Keratinocyte (primary cell): Measurements from ENCODE around the gene LYPD6B. TPM values are rescaled to one million over a fixed set of nuclear protein-coding genes. Genes with fewer than 3 reads are reported as not detected.

ENCODE experiments used
- DNase-seq: peaks from one replicate; pipeline ENCODE4 v3.0.0-alpha.2; 2011; ENCODE audit warnings: low read depth, missing footprints, low spot score
- FAIRE-seq: peaks from 2 replicates; lab custom pipeline; 2011; peaks lifted over from hg19 to GRCh38; lab: Jason Lieb, UNC
- H2AFZ ChIP-seq: 2 replicates; pipeline ENCODE4 v1.6.0; 2012; ENCODE audit warnings: low read length, control low read depth, inconsistent platforms; ENCODE audit not compliant: control insufficient read depth
- H3K27ac ChIP-seq: 2 replicates; pipeline ENCODE4 v1.5.1; 2011; ENCODE audit warnings: low read length; ENCODE audit not compliant: control insufficient read depth, insufficient read depth
- H3K27me3 ChIP-seq: 3 replicates; pipeline ENCODE4 v1.6.0; 2011; ENCODE audit warnings: low read length; ENCODE audit not compliant: control insufficient read depth, insufficient read depth; ENCODE audit errors: extremely low read depth
- H3K36me3 ChIP-seq, 2 experiments: 2 replicates in 1 of 2; 3 replicates in 1 of 2; pipeline ENCODE4 v1.5.1; 2011; ENCODE audit warnings: low read length in 2 of 2, mild to moderate bottlenecking in 1 of 2; ENCODE audit not compliant: control insufficient read depth in 2 of 2, insufficient read depth in 2 of 2; ENCODE audit errors: extremely low read depth in 1 of 2
- H3K4me1 ChIP-seq: 3 replicates; pipeline ENCODE4 v1.5.1; 2011; ENCODE audit warnings: low read length; ENCODE audit not compliant: control insufficient read depth, insufficient read depth; ENCODE audit errors: extremely low read depth
- H3K4me2 ChIP-seq: 3 replicates; pipeline ENCODE4 v1.6.0; 2011; ENCODE audit warnings: low read depth, low read length; ENCODE audit not compliant: control insufficient read depth, insufficient read depth; ENCODE audit errors: extremely low read depth
- H3K4me3 ChIP-seq, 3 experiments: fragments of 200-600 bp in 1 of 3; sonication (generic) in 1 of 3; 2 replicates in 2 of 3; 3 replicates in 1 of 3; pipeline ENCODE4 v1.5.1; 2011 to 2016; ENCODE audit warnings: low read length in 3 of 3, mild to moderate bottlenecking in 3 of 3, control low read depth in 2 of 3, inconsistent platforms in 1 of 3, low read depth in 1 of 3, mixed read lengths in 1 of 3, mixed run types in 1 of 3, moderate library complexity in 1 of 3; ENCODE audit not compliant: control insufficient read depth in 2 of 3, insufficient read depth in 2 of 3; ENCODE audit errors: extremely low read depth in 1 of 3
- H3K79me2 ChIP-seq: 2 replicates; pipeline ENCODE4 v1.6.0; 2012; ENCODE audit warnings: low read length; ENCODE audit not compliant: control insufficient read depth, insufficient read depth
- H3K9ac ChIP-seq: 3 replicates; pipeline ENCODE4 v1.6.0; 2011; ENCODE audit warnings: low read length; ENCODE audit not compliant: control insufficient read depth, insufficient read depth; ENCODE audit errors: extremely low read depth
- H3K9me1 ChIP-seq: 3 replicates; pipeline ENCODE4 v1.6.0; 2011; ENCODE audit warnings: low read length; ENCODE audit not compliant: control insufficient read depth, insufficient read depth; ENCODE audit errors: extremely low read depth
- H3K9me3 ChIP-seq: 2 replicates; pipeline ENCODE4 v1.5.1; 2012; ENCODE audit warnings: low read depth, low read length; ENCODE audit not compliant: control insufficient read depth
- H4K20me1 ChIP-seq: 3 replicates; pipeline ENCODE4 v1.6.0; 2011; ENCODE audit warnings: low read length; ENCODE audit not compliant: control insufficient read depth, insufficient read depth; ENCODE audit errors: extremely low read depth
- CTCF ChIP-seq, 3 experiments: IDR thresholded peaks in 1 of 3; conservative IDR thresholded peaks in 1 of 3; optimal IDR thresholded peaks in 1 of 3; 2 replicates in 2 of 3; 3 replicates in 1 of 3; pipeline versions ENCODE3 to v1.5.1; 2011; ENCODE audit warnings: low read length in 3 of 3, mild to moderate bottlenecking in 3 of 3, moderate library complexity in 2 of 3, control low read depth in 1 of 3, inconsistent platforms in 1 of 3; ENCODE audit not compliant: insufficient read depth in 2 of 3; ENCODE audit errors: extremely low read depth in 1 of 3
- EZH2 ChIP-seq: IDR thresholded peaks from one replicate; pipeline ENCODE4 v1.6.1; 2012; ENCODE audit warnings: inconsistent platforms, mild to moderate bottlenecking, low read length, moderate library complexity
- dilution Hi-C: fragments of 300-500 bp; cut with MboI; formaldehyde crosslinking; loops from one replicate; pipeline ENCODE4 v1.7.0; 2020; ENCODE audit warnings: low sequenced_read_pairs; ENCODE audit not compliant: extremely low pct_ligation_motif_present
- polyA plus RNA-seq, 5 experiments: library from polyadenylated mRNA; depleted of rRNA in 3 of 5; stranded (reverse) in 3 of 5; stranded (forward) in 1 of 5; unstranded in 1 of 5; fragments of >200 nt; gene quantifications; 1 replicate in 1 of 5; 2 replicates in 3 of 5; 3 replicates in 1 of 5; pipeline versions ENCODE4 v1.2.1 to v1.2.3, GENCODE V29; 2011 to 2012; ENCODE audit warnings: missing spikeins in 2 of 5, low read depth in 1 of 5, low replicate concordance in 1 of 5

LYPD6B gene
- polyA plus RNA-seq, 1 donor (not counting 4 experiments of a cell fraction or from before 2014, with no cell fraction given), result 24.7 TPM

DNA sequence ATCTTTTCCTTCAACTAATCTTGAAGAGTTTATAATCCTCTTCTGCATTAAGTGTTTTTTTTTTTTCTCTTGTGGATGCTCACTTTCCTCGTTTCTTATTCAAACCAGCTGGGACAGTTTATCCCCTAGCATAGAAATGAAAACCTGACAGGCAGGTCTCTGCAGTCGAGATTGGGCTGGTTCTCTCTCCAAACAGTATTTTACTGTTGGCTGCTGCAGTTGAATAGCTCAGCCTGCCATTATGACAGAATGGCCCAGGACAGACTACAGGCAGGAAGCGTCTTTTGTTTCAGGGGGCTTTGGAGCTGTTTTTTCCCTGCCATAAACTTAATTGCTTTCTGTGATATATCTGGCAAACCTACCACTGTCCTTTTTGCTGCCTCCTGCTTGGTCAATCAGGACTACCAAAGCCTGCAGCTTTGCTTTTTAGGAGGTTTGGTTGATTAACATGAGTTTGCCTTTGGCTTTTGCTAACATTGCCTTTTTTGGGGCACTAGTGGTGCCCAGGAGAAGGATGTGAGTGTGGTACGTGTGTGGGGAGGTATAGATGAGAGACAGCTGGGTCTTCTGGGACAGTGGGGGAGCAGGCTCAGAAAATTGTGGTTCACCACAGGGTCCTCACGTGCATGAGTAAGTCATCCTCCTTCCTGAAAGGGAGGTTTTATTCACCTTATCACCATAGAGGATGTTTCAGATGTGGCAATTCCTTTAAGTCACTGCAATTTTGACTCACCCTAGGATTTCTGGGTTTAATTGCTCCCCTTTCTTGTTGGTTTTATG lies 128.7 kb downstream of the LYPD6B start:
- dilution Hi-C loops, result no loop called here
- peaks cover under 1% of the 10 kb centered on the region for H3K9me3 ChIP-seq
- no peak overlapping the region for H3K9ac ChIP-seq
- H3K27ac ChIP-seq, result no peak overlapping the region
- H3K27me3 ChIP-seq, result no peaks in the 10 kb centered on the region
- no peak overlapping the region for H3K4me3 ChIP-seq
- no peaks in the 10 kb centered on the region for H4K20me1 ChIP-seq
- no peaks in the 10 kb centered on the region for H3K9me1 ChIP-seq
- TF ChIP-seq EZH2 (no peak), CTCF (optimal IDR thresholded peaks at IDR 0.05 in 1 of 3, IDR thresholded peaks at IDR 0.05 in 1 of 3, conservative IDR thresholded peaks at IDR 0.05 in 1 of 3; ENCODE audit: extremely low read depth in 1 of 3, insufficient read depth in 2 of 3, low read length in 3 of 3) (no peak)
- DNase-seq, result peak; percentile 59
- H2AFZ ChIP-seq, result no peak overlapping the region
- H3K4me1 ChIP-seq, result peaks cover 51% of the 10 kb centered on the region
- H3K4me2 ChIP-seq, result peak overlapping the region; percentile 25
- H3K79me2 ChIP-seq, result no peaks in the 10 kb centered on the region
- peak; percentile 49 for FAIRE-seq
- H3K36me3 ChIP-seq, result no peaks in the 10 kb centered on the region

- dilution Hi-C loops, result no loop called here
- peak overlapping the region; percentile 25 for H3K4me2 ChIP-seq
- peaks cover 3% of the 10 kb centered on the region for H3K9me3 ChIP-seq
- H3K36me3 ChIP-seq, result no peaks in the 10 kb centered on the region
- H3K9ac ChIP-seq, result no peak overlapping the region
- no peak for DNase-seq
- no peak overlapping the region for H2AFZ ChIP-seq
- no peaks in the 10 kb centered on the region for H3K27me3 ChIP-seq
- no peak for FAIRE-seq
- H3K9me1 ChIP-seq, result no peaks in the 10 kb centered on the region
- H3K4me3 ChIP-seq, result no peak overlapping the region
- H4K20me1 ChIP-seq, result no peaks in the 10 kb centered on the region
- no peak overlapping the region for H3K27ac ChIP-seq
- H3K4me1 ChIP-seq, result peaks cover 51% of the 10 kb centered on the region
- TF ChIP-seq EZH2 (no peak), CTCF (optimal IDR thresholded peaks at IDR 0.05 in 1 of 3, IDR thresholded peaks at IDR 0.05 in 1 of 3, conservative IDR thresholded peaks at IDR 0.05 in 1 of 3; ENCODE audit: extremely low read depth in 1 of 3, insufficient read depth in 2 of 3, low read length in 3 of 3) (no peak)
- H3K79me2 ChIP-seq, result no peaks in the 10 kb centered on the region
These were observed 129.4 kb downstream of the LYPD6B start for GRCh38 chr2:149167941-149168340.
